ENCODE results near the gene CMTM5.

DNA sequence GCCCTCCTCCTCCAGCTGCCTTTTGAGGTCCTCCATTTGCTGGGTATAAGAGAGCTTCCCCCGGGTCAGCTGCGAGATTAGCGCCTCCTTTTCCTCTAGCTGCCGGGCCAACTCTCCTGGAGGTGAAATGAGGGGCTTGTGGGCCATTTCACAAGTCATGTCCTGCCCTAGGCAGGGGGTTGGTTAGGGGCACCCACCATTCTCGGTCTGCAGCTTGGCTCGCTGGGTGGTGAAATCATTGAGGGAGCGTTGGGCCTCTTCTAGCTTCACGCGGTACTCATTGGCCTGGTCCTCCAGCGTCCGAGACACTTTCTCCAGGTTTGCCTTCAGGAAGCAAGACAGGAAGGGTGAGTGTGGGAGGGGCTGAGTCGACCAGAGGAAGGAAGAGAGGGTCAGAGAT, 12.6 kb downstream of the CMTM5 start:
- TF ChIP-seq, protein P1, sequence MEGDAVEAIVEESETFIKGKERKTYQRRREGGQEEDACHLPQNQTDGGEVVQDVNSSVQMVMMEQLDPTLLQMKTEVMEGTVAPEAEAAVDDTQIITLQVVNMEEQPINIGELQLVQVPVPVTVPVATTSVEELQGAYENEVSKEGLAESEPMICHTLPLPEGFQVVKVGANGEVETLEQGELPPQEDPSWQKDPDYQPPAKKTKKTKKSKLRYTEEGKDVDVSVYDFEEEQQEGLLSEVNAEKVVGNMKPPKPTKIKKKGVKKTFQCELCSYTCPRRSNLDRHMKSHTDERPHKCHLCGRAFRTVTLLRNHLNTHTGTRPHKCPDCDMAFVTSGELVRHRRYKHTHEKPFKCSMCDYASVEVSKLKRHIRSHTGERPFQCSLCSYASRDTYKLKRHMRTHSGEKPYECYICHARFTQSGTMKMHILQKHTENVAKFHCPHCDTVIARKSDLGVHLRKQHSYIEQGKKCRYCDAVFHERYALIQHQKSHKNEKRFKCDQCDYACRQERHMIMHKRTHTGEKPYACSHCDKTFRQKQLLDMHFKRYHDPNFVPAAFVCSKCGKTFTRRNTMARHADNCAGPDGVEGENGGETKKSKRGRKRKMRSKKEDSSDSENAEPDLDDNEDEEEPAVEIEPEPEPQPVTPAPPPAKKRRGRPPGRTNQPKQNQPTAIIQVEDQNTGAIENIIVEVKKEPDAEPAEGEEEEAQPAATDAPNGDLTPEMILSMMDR (IDR thresholded peaks at IDR 0.05): no peak
- TF ChIP-seq SIN3A (IDR thresholded peaks at IDR 0.05; ENCODE audit: borderline replicate concordance, insufficient read depth, low read depth, low read length): no peak
